Psoas muscle (tissue), 8 donors: ENCODE results near the gene TFDP1. TPM values are rescaled to one million over a fixed set of nuclear protein-coding genes. Genes with fewer than 3 reads are reported as not detected.
A peak's percentile ranks its signal among the peaks of the same experiment; 100 is the strongest.

ENCODE experiments used
- ATAC-seq, 4 donors: fragments of 200-7000 bp; cut with Tn5 transposase; one replicate each; pipeline ENCODE4 v1.9.1; 2020; ENCODE audit warnings: moderate library complexity in 3 of 4, mild to moderate bottlenecking in 2 of 4
- DNase-seq, 2 donors: peaks; one replicate each; pipeline ENCODE4 v3.0.0-alpha.2; 2020
- H3K27ac ChIP-seq: fragments of 200-600 bp; one replicate; pipeline ENCODE4 v1.8.0; 2022
- H3K27me3 ChIP-seq, 3 donors: fragments of 200-600 bp in 1 of 3; one replicate each; pipeline versions ENCODE4 v1.6.1 to v1.8.0; 2013 to 2022; ENCODE audit warnings: low read length in 2 of 3, mild to moderate bottlenecking in 2 of 3, moderate library complexity in 1 of 3; ENCODE audit not compliant: insufficient read depth in 3 of 3
- H3K36me3 ChIP-seq, 2 donors: fragments of 200-600 bp in 1 of 2; one replicate each; pipeline versions ENCODE4 v1.6.1 to v1.8.0; 2013 to 2022; ENCODE audit warnings: low read depth in 1 of 2, mild to moderate bottlenecking in 1 of 2, moderate library complexity in 1 of 2; ENCODE audit not compliant: insufficient read depth in 1 of 2
- H3K4me1 ChIP-seq: fragments of 200-600 bp; one replicate; pipeline ENCODE4 v1.8.0; 2022
- H3K4me3 ChIP-seq: fragments of 200-600 bp; one replicate; pipeline ENCODE4 v1.8.0; 2022; ENCODE audit warnings: mild to moderate bottlenecking
- H3K9me3 ChIP-seq: fragments of 200-600 bp; one replicate; pipeline ENCODE4 v1.8.0; 2022
- WGBS, 3 donors: extraction: QIAGEN DNeasy Blood & Tissue Kit; methylation state at CpG; one replicate each; pipeline versions ENCODE4 v1.1.6 to v1.1.7; 2013; 5-methylcytosine and 5-hydroxymethylcytosine counted together
- intact Hi-C, 2 donors: fragments of 100-400 bp; cut with DNase I; formaldehyde crosslinking; loops; one replicate each; pipeline versions ENCODE4 v1.11.0 to v1.14.2; 2022
- polyA plus RNA-seq, 3 donors: library from polyadenylated mRNA; stranded (reverse); fragments of 200-250 nt; gene quantifications; one replicate each; pipeline ENCODE4 v1.2.3, GENCODE V29; 2013
- total RNA-seq, 4 donors: library from RNA; stranded (reverse); fragmentation: NEBNext Ultra II Directional in 2 of 4; extraction: Animal tissue kit (Norgen Biotek cat#: 25700) in 2 of 4; gene quantifications; one replicate each; pipeline versions ENCODE4 v1.2.1 to v1.2.4, GENCODE V29; 2021 to 2023
- TF ChIP-seq, protein P1 (sequence below): fragments of 200-600 bp; IDR thresholded peaks from one replicate; pipeline ENCODE4 v1.8.0; 2022; ENCODE audit warnings: antibody characterized with exemption
- donor health status: healthy with polysubstance abuse.
- donor health status: DM: no; HTN: no; CAD: no; lungs with moderate emphysema.
- donor health status: Bipolar disorder and iron deficiency.
- donor health status: healthy.
- donor health status: DM: yes; HTN: yes; CAD: no.
- donor health status: DM: no; HTN: no; CAD: no.
- donor health status: DM: no; HTN: no; CAD: no.
- donor health status: DM: yes; HTN: yes; CAD: no.

The TFDP1 gene
- total and polyA plus RNA-seq, 7 donors: 18.8 to 40.2 (median 31.4) TPM

DNA sequence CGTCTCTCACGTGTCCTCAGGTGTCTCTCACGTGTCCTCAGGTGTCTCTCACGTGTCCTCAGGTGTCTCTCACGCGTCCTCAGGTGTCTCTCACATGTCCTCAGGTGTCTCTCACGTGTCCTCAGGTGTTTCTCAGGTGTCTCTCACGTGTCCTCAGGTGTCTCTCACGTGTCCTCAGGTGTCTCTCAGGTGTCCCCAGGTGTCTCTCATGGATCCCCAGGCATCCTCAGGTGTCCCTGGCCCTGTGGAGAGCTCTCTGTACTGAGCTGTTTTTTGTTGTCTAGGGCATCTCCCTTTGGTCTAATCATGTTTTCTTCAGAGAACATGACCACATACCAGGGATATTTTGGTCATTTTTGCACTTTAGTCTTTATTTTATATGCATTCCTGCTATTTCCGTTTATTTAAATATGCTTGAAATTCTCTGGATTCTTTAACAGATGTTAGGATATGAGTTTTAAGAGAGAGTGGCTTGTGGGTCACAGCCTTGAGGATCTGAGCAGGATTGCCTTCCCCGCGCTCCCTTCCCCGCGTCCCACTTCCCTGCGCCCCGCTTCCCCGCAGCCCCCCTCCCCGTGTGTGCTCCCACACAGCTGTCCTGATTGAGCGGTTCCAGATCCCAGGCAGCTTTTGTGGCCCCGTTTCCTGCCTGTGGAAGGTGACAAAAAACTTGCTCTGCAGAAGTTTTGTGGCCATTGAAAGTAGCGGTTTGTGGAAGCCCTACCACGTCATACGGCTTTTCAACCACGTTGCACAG lies 41.6 kb downstream of the TFDP1 start:
- Histone ChIP-seq H3K9me3 (no peaks in the 10 kb centered on the region), H3K36me3 (peaks cover 0 to 9% of the 10 kb centered on the region in 2 donors), H3K4me3 (no peak overlapping the region), H3K4me1 (no peaks in the 10 kb centered on the region), H3K27ac (no peak overlapping the region), H3K27me3 (no peaks in the 10 kb centered on the region)
- intact Hi-C loops: no loop called here
- no peak for ATAC-seq
- TF ChIP-seq, protein P1, sequence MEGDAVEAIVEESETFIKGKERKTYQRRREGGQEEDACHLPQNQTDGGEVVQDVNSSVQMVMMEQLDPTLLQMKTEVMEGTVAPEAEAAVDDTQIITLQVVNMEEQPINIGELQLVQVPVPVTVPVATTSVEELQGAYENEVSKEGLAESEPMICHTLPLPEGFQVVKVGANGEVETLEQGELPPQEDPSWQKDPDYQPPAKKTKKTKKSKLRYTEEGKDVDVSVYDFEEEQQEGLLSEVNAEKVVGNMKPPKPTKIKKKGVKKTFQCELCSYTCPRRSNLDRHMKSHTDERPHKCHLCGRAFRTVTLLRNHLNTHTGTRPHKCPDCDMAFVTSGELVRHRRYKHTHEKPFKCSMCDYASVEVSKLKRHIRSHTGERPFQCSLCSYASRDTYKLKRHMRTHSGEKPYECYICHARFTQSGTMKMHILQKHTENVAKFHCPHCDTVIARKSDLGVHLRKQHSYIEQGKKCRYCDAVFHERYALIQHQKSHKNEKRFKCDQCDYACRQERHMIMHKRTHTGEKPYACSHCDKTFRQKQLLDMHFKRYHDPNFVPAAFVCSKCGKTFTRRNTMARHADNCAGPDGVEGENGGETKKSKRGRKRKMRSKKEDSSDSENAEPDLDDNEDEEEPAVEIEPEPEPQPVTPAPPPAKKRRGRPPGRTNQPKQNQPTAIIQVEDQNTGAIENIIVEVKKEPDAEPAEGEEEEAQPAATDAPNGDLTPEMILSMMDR: no peak
- 68 to 78% (median 70%) methylated on average over 24 of the region's 24 CpGs for WGBS, 3 donors
- peak in 1 of 2 donors; percentile 36 for DNase-seq

DNA sequence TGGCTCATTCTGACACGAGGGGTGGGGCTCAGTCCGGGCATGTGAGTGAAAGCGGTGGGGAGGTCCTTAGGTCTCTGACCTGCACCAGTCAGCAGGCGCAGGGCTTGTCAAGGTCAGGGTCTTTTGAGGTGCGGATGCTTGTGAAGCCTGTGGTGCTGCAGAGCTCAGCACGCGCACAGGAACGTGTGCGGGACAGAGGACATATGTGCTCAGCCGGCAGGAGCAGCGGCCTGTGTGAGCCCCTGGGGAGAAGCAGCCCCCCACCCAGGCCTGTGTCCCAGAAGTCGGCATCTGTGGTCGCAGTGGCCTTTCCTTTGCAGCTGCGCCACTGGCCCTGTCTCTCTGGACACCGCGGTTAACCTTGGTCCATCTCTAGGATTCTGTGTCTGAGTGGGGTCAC lies 42.6 kb downstream of the TFDP1 start:
- WGBS, 3 donors: 84 to 90% (median 89%) methylated on average over 16 of the region's 16 CpGs
- no peaks in the 10 kb centered on the region for H3K9me3 ChIP-seq
- no peak overlapping the region for H3K27ac ChIP-seq
- no peaks in the 10 kb centered on the region for H3K27me3 ChIP-seq
- intact Hi-C loops: no loop called here
- peak in 1 of 2 donors; percentile 28 for DNase-seq
- no peak for ATAC-seq
- no peaks in the 10 kb centered on the region for H3K4me1 ChIP-seq
- no peak overlapping the region for H3K4me3 ChIP-seq
- TF ChIP-seq, protein P1: no peak
- peaks cover 0 to 16% of the 10 kb centered on the region in 2 donors for H3K36me3 ChIP-seq

DNA sequence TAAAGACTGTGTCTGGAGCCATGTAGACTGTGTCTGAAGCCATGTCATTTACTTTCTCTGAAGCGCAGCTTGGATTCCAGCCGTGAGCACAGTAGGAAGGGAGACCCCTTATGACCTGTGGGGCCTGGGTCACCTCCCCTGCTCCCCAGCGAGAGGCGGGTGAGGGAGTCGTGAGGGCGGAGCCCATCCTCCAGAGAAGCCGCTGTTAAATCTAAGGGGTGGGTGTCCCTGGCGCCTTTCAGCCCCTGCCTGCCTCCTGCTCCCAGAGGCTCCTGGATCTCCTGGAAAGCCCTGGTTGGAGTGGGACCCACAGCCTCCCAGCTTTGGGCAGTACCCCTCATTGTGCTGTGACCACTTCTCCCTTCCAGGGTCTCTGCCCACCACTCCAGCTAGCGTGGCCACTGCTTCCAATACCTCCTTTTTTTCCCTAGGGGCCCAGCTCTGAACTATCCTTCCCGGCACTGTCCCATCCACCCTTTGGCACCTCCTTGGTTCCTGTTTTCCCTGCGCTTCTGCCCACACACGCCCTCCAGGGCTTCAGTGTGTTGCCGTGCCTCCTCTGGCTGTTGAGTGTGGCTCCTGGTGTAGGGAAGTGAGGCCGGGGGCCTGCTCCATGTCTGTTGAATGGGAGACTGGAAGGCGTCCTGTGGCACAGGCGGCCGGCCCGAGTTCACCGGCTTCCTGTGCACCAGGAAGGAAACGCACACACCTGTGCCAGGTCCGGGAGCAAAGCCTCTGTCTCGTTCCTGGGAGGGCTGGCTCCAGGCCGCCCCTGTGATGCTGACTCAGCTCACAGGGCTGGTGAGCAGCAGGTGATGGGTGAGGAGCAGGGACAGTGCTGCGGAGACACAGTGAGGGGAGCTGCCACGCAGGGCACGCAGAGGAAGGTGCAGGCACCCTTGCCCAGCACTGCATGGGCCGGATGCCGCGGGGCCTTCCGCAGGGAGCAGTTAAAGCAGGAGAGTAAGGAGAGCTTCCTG lies 44.0 kb downstream of the TFDP1 start:
- WGBS, 3 donors: 87 to 89% (median 89%) methylated on average over 30 of the region's 30 CpGs
- H3K27me3 ChIP-seq: no peaks in the 10 kb centered on the region
- TF ChIP-seq, protein P1: no peak
- ATAC-seq (no peak), DNase-seq (peak in 1 of 2 donors; percentile 42)
- H3K9me3 ChIP-seq: no peaks in the 10 kb centered on the region
- intact Hi-C loops: no loop called here
- peaks cover 0 to 24% of the 10 kb centered on the region in 2 donors for H3K36me3 ChIP-seq
- H3K4me3 ChIP-seq: no peak overlapping the region
- no peak overlapping the region for H3K27ac ChIP-seq
- H3K4me1 ChIP-seq: no peaks in the 10 kb centered on the region

DNA sequence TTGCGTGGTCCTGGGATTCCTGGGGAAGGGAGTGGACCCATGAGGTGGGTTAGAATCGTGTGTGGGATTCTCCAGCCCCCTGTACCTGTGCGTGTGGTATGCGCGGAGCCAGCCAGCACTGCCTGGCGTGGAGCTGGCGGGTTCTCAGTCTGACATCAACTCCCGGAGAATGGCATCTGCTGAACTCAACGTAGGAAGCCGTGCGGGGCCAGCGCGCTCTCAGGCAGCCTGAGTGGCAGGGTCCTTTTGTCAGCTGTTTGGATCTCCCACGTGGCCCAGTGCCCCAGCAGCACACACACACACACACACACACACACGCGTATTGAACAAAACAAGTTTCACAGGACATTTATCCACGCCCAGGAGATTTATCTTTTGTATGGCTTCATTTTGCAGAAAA lies 45.3 kb downstream of the TFDP1 start:
- TF ChIP-seq, protein P1: no peak
- ATAC-seq (no peak), DNase-seq (no peak)
- no peaks in the 10 kb centered on the region for H3K4me1 ChIP-seq
- no peak overlapping the region for H3K4me3 ChIP-seq
- 79 to 89% (median 83%) methylated on average over 17 of the region's 17 CpGs for WGBS, 3 donors
- no peaks in the 10 kb centered on the region for H3K27me3 ChIP-seq
- H3K9me3 ChIP-seq: no peaks in the 10 kb centered on the region
- no peak overlapping the region for H3K27ac ChIP-seq
- intact Hi-C loops: no loop called here
- H3K36me3 ChIP-seq: peaks cover 4 to 31% of the 10 kb centered on the region in 2 donors
